Muscle layer of colon (tissue), 2 donors: ENCODE results near the gene PDX1.

Experiments used
- H3K27ac ChIP-seq: one replicate; pipeline ENCODE4 v1.7.0; 2013; ENCODE audit warnings: low read depth, mild to moderate bottlenecking, low read length, moderate library complexity
- H3K27me3 ChIP-seq, 2 donors: one replicate each; pipeline ENCODE4 v1.7.0; 2013; ENCODE audit warnings: low read length in 2 of 2, mild to moderate bottlenecking in 2 of 2; ENCODE audit not compliant: insufficient read depth in 2 of 2, control insufficient read depth in 1 of 2
- H3K36me3 ChIP-seq: one replicate; pipeline ENCODE4 v1.7.0; 2013; ENCODE audit warnings: mild to moderate bottlenecking, low read length; ENCODE audit not compliant: insufficient read depth
- H3K4me1 ChIP-seq: one replicate; pipeline ENCODE4 v1.7.0; 2013; ENCODE audit warnings: mild to moderate bottlenecking, low read length; ENCODE audit not compliant: insufficient read depth
- H3K4me3 ChIP-seq, 2 donors: one replicate each; pipeline ENCODE4 v1.7.0; 2013; ENCODE audit warnings: low read length in 2 of 2, low read depth in 1 of 2, mild to moderate bottlenecking in 1 of 2, moderate library complexity in 1 of 2
- H3K9ac ChIP-seq: one replicate; pipeline ENCODE4 v1.7.0; 2013; ENCODE audit warnings: low read length
- H3K9me3 ChIP-seq: one replicate; pipeline ENCODE4 v1.7.0; 2013; ENCODE audit warnings: mild to moderate bottlenecking, low read length
- donor health status: abdominal sarcoma.
- donor health status: Adenocarcinoma of cecum.

The PDX1 gene

GRCh38 chr13:27917121-27917947, 2.5 kb upstream of the PDX1 start:
- Histone ChIP-seq H3K4me1 (peaks cover 7% of the 10 kb centered on the region), H3K36me3 (no peaks in the 10 kb centered on the region), H3K9ac (no peak overlapping the region), H3K4me3 (no peak overlapping the region), H3K9me3 (no peaks in the 10 kb centered on the region), H3K27me3 (peaks cover 60 to 78% of the 10 kb centered on the region in 2 donors), H3K27ac (no peak overlapping the region)

- no peak overlapping the region for H3K9ac ChIP-seq
- no peak overlapping the region for H3K4me3 ChIP-seq
These were observed 1.5 kb upstream of the PDX1 start for GRCh38 chr13:27918041-27918917.

GRCh38 chr13:27918918-27919658, 712 bp upstream of the PDX1 start:
- Histone ChIP-seq H3K36me3 (no peaks in the 10 kb centered on the region), H3K9me3 (no peaks in the 10 kb centered on the region), H3K27me3 (peaks cover 77 to 87% of the 10 kb centered on the region in 2 donors), H3K4me3 (no peak overlapping the region), H3K4me1 (peaks cover 7% of the 10 kb centered on the region), H3K9ac (no peak overlapping the region), H3K27ac (no peak overlapping the region)

More at GRCh38 chr13:27918041-27918917, 1.5 kb upstream of the PDX1 start:
- Histone ChIP-seq H3K4me1 (peaks cover 7% of the 10 kb centered on the region), H3K27me3 (peaks cover 70 to 87% of the 10 kb centered on the region in 2 donors), H3K27ac (no peak overlapping the region), H3K36me3 (no peaks in the 10 kb centered on the region), H3K9me3 (no peaks in the 10 kb centered on the region)

- Histone ChIP-seq H3K4me1 (peaks cover 7% of the 10 kb centered on the region), H3K9ac (no peak overlapping the region), H3K36me3 (no peaks in the 10 kb centered on the region), H3K9me3 (no peaks in the 10 kb centered on the region), H3K27me3 (peaks cover 74 to 91% of the 10 kb centered on the region in 2 donors), H3K27ac (no peak overlapping the region), H3K4me3 (peak overlapping the region in 1 of 2 donors; percentile 57)
These were observed 204 bp upstream of the PDX1 start for GRCh38 chr13:27919659-27919933.

- Histone ChIP-seq H3K27ac (no peak overlapping the region), H3K9me3 (no peaks in the 10 kb centered on the region), H3K4me3 (peak overlapping the region; percentile 36 to 52), H3K36me3 (no peaks in the 10 kb centered on the region), H3K9ac (no peak overlapping the region), H3K27me3 (peaks cover 72 to 95% of the 10 kb centered on the region in 2 donors), H3K4me1 (peaks cover 7% of the 10 kb centered on the region)
These were observed 1.0 kb downstream of the PDX1 start for GRCh38 chr13:27920677-27921420.

- H3K4me3 ChIP-seq: peak overlapping the region; percentile 36 to 52
These were observed 1.7 kb downstream of the PDX1 start for GRCh38 chr13:27921421-27921960.

GRCh38 chr13:27921961-27922882, 2.4 kb downstream of the PDX1 start:
- H3K9ac ChIP-seq: no peak overlapping the region

More at GRCh38 chr13:27921421-27921960, 1.7 kb downstream of the PDX1 start:
- Histone ChIP-seq H3K9me3 (no peaks in the 10 kb centered on the region), H3K4me1 (peaks cover 7% of the 10 kb centered on the region), H3K36me3 (no peaks in the 10 kb centered on the region), H3K27me3 (peaks cover 72 to 96% of the 10 kb centered on the region in 2 donors), H3K9ac (no peak overlapping the region), H3K27ac (no peak overlapping the region)

GRCh38 chr13:27922883-27923612, 3.2 kb downstream of the PDX1 start:
- Histone ChIP-seq H3K27ac (no peak overlapping the region), H3K9me3 (no peaks in the 10 kb centered on the region), H3K27me3 (peaks cover 70 to 96% of the 10 kb centered on the region in 2 donors), H3K4me3 (no peak overlapping the region), H3K4me1 (peaks cover 7% of the 10 kb centered on the region), H3K36me3 (no peaks in the 10 kb centered on the region), H3K9ac (no peak overlapping the region)

More at GRCh38 chr13:27921961-27922882, 2.4 kb downstream of the PDX1 start:
- no peak overlapping the region for H3K4me3 ChIP-seq
- H3K4me1 ChIP-seq: peaks cover 7% of the 10 kb centered on the region
- H3K9me3 ChIP-seq: no peaks in the 10 kb centered on the region
- H3K36me3 ChIP-seq: no peaks in the 10 kb centered on the region
- H3K27ac ChIP-seq: no peak overlapping the region
- peaks cover 71 to 96% of the 10 kb centered on the region in 2 donors for H3K27me3 ChIP-seq

GRCh38 chr13:27923794-27924528, 4.2 kb downstream of the PDX1 start:
- H3K36me3 ChIP-seq: no peaks in the 10 kb centered on the region
- peaks cover 65 to 96% of the 10 kb centered on the region in 2 donors for H3K27me3 ChIP-seq
- no peak overlapping the region for H3K9ac ChIP-seq
- H3K9me3 ChIP-seq: no peaks in the 10 kb centered on the region
- H3K4me1 ChIP-seq: peaks cover 7% of the 10 kb centered on the region
- no peak overlapping the region for H3K4me3 ChIP-seq
- H3K27ac ChIP-seq: no peak overlapping the region
